ENCODE results near the gene CCDC142. TPM values are rescaled to one million over a fixed set of nuclear protein-coding genes. Genes with fewer than 3 reads are reported as not detected.

CCDC142 gene
- total and polyA plus RNA-seq, 9 of the 15 experiments (the other 6 are each of a cell fraction or from before 2014, with no cell fraction given) = 0.55 to 11.7 (median 7.2) TPM

- TF ChIP-seq, protein P1, sequence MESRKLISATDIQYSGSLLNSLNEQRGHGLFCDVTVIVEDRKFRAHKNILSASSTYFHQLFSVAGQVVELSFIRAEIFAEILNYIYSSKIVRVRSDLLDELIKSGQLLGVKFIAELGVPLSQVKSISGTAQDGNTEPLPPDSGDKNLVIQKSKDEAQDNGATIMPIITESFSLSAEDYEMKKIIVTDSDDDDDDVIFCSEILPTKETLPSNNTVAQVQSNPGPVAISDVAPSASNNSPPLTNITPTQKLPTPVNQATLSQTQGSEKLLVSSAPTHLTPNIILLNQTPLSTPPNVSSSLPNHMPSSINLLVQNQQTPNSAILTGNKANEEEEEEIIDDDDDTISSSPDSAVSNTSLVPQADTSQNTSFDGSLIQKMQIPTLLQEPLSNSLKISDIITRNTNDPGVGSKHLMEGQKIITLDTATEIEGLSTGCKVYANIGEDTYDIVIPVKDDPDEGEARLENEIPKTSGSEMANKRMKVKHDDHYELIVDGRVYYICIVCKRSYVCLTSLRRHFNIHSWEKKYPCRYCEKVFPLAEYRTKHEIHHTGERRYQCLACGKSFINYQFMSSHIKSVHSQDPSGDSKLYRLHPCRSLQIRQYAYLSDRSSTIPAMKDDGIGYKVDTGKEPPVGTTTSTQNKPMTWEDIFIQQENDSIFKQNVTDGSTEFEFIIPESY (CRISPR knock-in tag; IDR thresholded peaks at IDR 0.05) = no peak
- TF ChIP-seq SMARCA5 (IDR thresholded peaks at IDR 0.05) = no peak
- TF ChIP-seq ZNF830 (CRISPR knock-in tag; IDR thresholded peaks at IDR 0.05) = no peak
- 0 out of 2 replicates have a peak, but pooled peaks have one; percentile 46 for TF ChIP-seq ZNF175 (CRISPR knock-in tag; IDR thresholded peaks at IDR 0.05; ENCODE audit: low read depth)
- TF ChIP-seq SRF (CRISPR knock-in tag; IDR thresholded peaks at IDR 0.05) = no peak
- TF ChIP-seq HIVEP1 (CRISPR knock-in tag; IDR thresholded peaks at IDR 0.05) = no peak
- TF ChIP-seq ZNF551 (CRISPR knock-in tag; IDR thresholded peaks at IDR 0.05) = no peak
- no peak for TF ChIP-seq DDX20 (tag; IDR thresholded peaks at IDR 0.05; ENCODE audit: low read depth)
- TF ChIP-seq RBM34 (IDR thresholded peaks at IDR 0.05; ENCODE audit: borderline replicate concordance, insufficient read depth, low read length) = no peak
- no peak for TF ChIP-seq MYC (IDR thresholded peaks at IDR 0.05; ENCODE audit: low read depth, low read length)
- peak; percentile 51; the same call in 1 of the 2 replicates for TF ChIP-seq MYC (CRISPR knock-in tag; IDR thresholded peaks at IDR 0.05; ENCODE audit: borderline replicate concordance, low read depth)
- no peak for TF ChIP-seq NR2C2 (CRISPR knock-in tag; IDR thresholded peaks at IDR 0.05)
- TF ChIP-seq NR2C2 (tag; IDR thresholded peaks at IDR 0.05) = no peak
- no peak for TF ChIP-seq RBM25 (IDR thresholded peaks at IDR 0.05; ENCODE audit: low read depth, low read length, severe bottlenecking)
- TF ChIP-seq MED1 (CRISPR knock-in tag; IDR thresholded peaks at IDR 0.05; ENCODE audit: borderline replicate concordance) = no peak
- no peak for TF ChIP-seq HCFC1 (IDR thresholded peaks at IDR 0.05; ENCODE audit: low read depth, low read length)
- TF ChIP-seq ARID2 (IDR thresholded peaks at IDR 0.05) = no peak
- peak; percentile 45; the same call in 1 of the 2 replicates for TF ChIP-seq ARID1B (IDR thresholded peaks at IDR 0.05)
- peak; percentile 80 for TF ChIP-seq EGR1 (conservative IDR thresholded peaks at IDR 0.05)
- no peak for TF ChIP-seq PTTG1 (tag; IDR thresholded peaks at IDR 0.05; ENCODE audit: low read depth)
- no peak for TF ChIP-seq NFATC3 (IDR thresholded peaks at IDR 0.05)
- no peak for TF ChIP-seq ZNF717 (CRISPR knock-in tag; IDR thresholded peaks at IDR 0.05)
- TF ChIP-seq SRSF1 (IDR thresholded peaks at IDR 0.05; ENCODE audit: low read depth, low read length) = no peak
These were observed 42.2 kb downstream of the CCDC142 start (continued) for GRCh38 chr2:74440378-74441169.

Data from K562 (cell line).